Smooth muscle cell (in vitro differentiated cells): ENCODE results near the gene MTFP1. TPM values are rescaled to one million over a fixed set of nuclear protein-coding genes. Genes with fewer than 3 reads are reported as not detected.

Source experiments
- DNase-seq: peaks from one replicate; lab custom pipeline; 2025; ENCODE audit not compliant: unreplicated experiment; lab: John Stamatoyannopoulos, UW
- H2AFZ ChIP-seq: fragments of 200-600 bp; sonication (generic); 2 replicates; pipeline ENCODE4 v1.6.0; 2016; ENCODE audit warnings: antibody characterized with exemption, low read depth, mild to moderate bottlenecking
- H3F3A ChIP-seq: fragments of 200-600 bp; sonication (generic); 2 replicates; pipeline ENCODE4 v1.6.0; 2017; ENCODE audit warnings: antibody characterized with exemption, low read depth
- H3K27ac ChIP-seq: fragments of 200-600 bp; sonication (generic); 2 replicates; pipeline ENCODE4 v1.5.1; 2016; ENCODE audit warnings: low read depth, mild to moderate bottlenecking
- H3K27me3 ChIP-seq: fragments of 200-600 bp; sonication (generic); 2 replicates; pipeline ENCODE4 v1.6.1; 2016; ENCODE audit warnings: low read depth, mild to moderate bottlenecking
- H3K36me3 ChIP-seq: fragments of 200-600 bp; sonication (generic); 2 replicates; pipeline ENCODE4 v1.5.1; 2016; ENCODE audit warnings: low read depth
- H3K4me1 ChIP-seq: fragments of 200-600 bp; sonication (generic); 2 replicates; pipeline ENCODE4 v1.5.1; 2016; ENCODE audit warnings: low read depth
- H3K4me2 ChIP-seq: fragments of 200-600 bp; sonication (generic); 2 replicates; pipeline ENCODE4 v1.6.0; 2016; ENCODE audit warnings: mild to moderate bottlenecking
- H3K4me3 ChIP-seq: fragments of 200-600 bp; sonication (generic); 2 replicates; pipeline ENCODE4 v1.5.1; 2016; ENCODE audit warnings: mild to moderate bottlenecking
- H3K79me2 ChIP-seq: fragments of 200-600 bp; sonication (generic); 2 replicates; pipeline ENCODE4 v1.6.0; 2016; ENCODE audit warnings: low read depth, mild to moderate bottlenecking
- H3K9ac ChIP-seq: fragments of 200-600 bp; sonication (generic); 2 replicates; pipeline ENCODE4 v1.6.0; 2016; ENCODE audit warnings: low read depth
- H3K9me3 ChIP-seq: fragments of 200-600 bp; sonication (generic); replicated peaks from 2 replicates; pipeline ENCODE4 v1.5.1; 2016; ENCODE audit warnings: low read depth
- H4K20me1 ChIP-seq: fragments of 200-600 bp; sonication (generic); 2 replicates; pipeline ENCODE4 v1.6.0; 2016; ENCODE audit warnings: low read depth
- CTCF ChIP-seq: fragments of 200-600 bp; sonication (generic); IDR thresholded peaks from 2 replicates; pipeline ENCODE4 v1.5.1; 2017; ENCODE audit warnings: borderline replicate concordance, mild to moderate bottlenecking, antibody characterized with exemption; ENCODE audit not compliant: insufficient read depth, poor library complexity, severe bottlenecking
- WGBS: methylation state at CpG from one replicate; pipeline ENCODE4 v1.1.7; 2016; ENCODE audit warnings: low lambda C conversion rate; 5-methylcytosine and 5-hydroxymethylcytosine counted together
- polyA plus RNA-seq: library from polyadenylated mRNA; unstranded; fragments of >200 nt; fragmentation: Nextera tagmentation; extraction: Ambion mirVana; gene quantifications from 2 replicates; pipeline ENCODE4 v1.2.1, GENCODE V29; 2016
- total RNA-seq: library from RNA; depleted of rRNA; stranded (reverse); fragments of >200 nt; gene quantifications from 2 replicates; pipeline ENCODE4 v1.2.3, GENCODE V29; 2014

MTFP1 gene
- total and polyA plus RNA-seq, 2 experiments from 2014 or later, result 14.4 to 30.9 TPM

- Histone ChIP-seq H3K27ac (no peak overlapping the region), H3K4me3 (no peak overlapping the region), H3K27me3 (no peaks in the 10 kb centered on the region), H3K4me1 (peaks cover 20% of the 10 kb centered on the region), H3K9me3 (no peaks in the 10 kb centered on the region), H3K4me2 (no peak overlapping the region), H3K9ac (no peak overlapping the region), H2AFZ (no peak overlapping the region), H3F3A (no peaks in the 10 kb centered on the region), H3K79me2 (no peaks in the 10 kb centered on the region), H4K20me1 (peaks cover 10% of the 10 kb centered on the region), H3K36me3 (no peaks in the 10 kb centered on the region)
- 90% methylated on average over 7 of the region's 7 CpGs for WGBS
- TF ChIP-seq CTCF, result no peak
- DNase-seq, result no peak
These were observed 32.3 kb upstream of the MTFP1 start for GRCh38 chr22:30393322-30393680.

GRCh38 chr22:30393885-30394284 lies 31.7 kb upstream of the MTFP1 start:
- peaks cover 20% of the 10 kb centered on the region for H3K4me1 ChIP-seq

GRCh38 chr22:30396871-30397655 lies 28.5 kb upstream of the MTFP1 start, which contains the start of gene SEC14L2:
Gene SEC14L2, plus strand, starts transcription at chr22:30397018. Its CDS starts 99 bp downstream, at chr22:30397117.
- Histone ChIP-seq H3K4me3 (peak within 1 kb of the TSS; percentile 81), H3K79me2 (no peaks in the 10 kb centered on the region), H3F3A (no peaks in the 10 kb centered on the region), H3K9ac (peak within 1 kb of the TSS; percentile 29), H2AFZ (peak within 1 kb of the TSS; percentile 67), H3K9me3 (no peaks in the 10 kb centered on the region), H4K20me1 (peaks cover 32% of the 10 kb centered on the region), H3K4me2 (peak within 1 kb of the TSS; percentile 93), H3K4me1 (peaks cover 20% of the 10 kb centered on the region), H3K27ac (no peak within 1 kb of the TSS), H3K27me3 (no peaks in the 10 kb centered on the region), H3K36me3 (no peaks in the 10 kb centered on the region)
- TF ChIP-seq CTCF, result no peak
- DNase-seq, result peak; percentile 29
- WGBS, result 1% methylated on average over 31 of the region's 56 CpGs

More at GRCh38 chr22:30393885-30394284, 31.7 kb upstream of the MTFP1 start:
- no peak for TF ChIP-seq CTCF
- Histone ChIP-seq H3K27ac (no peak overlapping the region), H3K27me3 (no peaks in the 10 kb centered on the region), H3K9me3 (no peaks in the 10 kb centered on the region), H3K36me3 (no peaks in the 10 kb centered on the region), H3F3A (no peaks in the 10 kb centered on the region), H3K4me2 (no peak overlapping the region), H3K79me2 (no peaks in the 10 kb centered on the region), H3K9ac (no peak overlapping the region), H4K20me1 (peaks cover 16% of the 10 kb centered on the region), H3K4me3 (no peak overlapping the region), H2AFZ (no peak overlapping the region)
- no peak for DNase-seq
- 85% methylated on average over 3 of the region's 3 CpGs for WGBS
